ENCODE results near the gene SERPINB12.
A peak's percentile ranks its signal among the peaks of the same experiment; 100 is the strongest.

SERPINB12 gene

GRCh38 chr18:63505566-63506335, 36.4 kb upstream of the SERPINB12 start:
- Histone ChIP-seq H3K9me3 (ENCODE audit: control insufficient read depth, insufficient read depth, low read depth, low read length) (no peaks in the 10 kb centered on the region), H3K4me3 (ENCODE audit: low read depth, low read length) (no peak overlapping the region), H3K4me1 (ENCODE audit: control insufficient read depth, insufficient read depth, low read length) (no peaks in the 10 kb centered on the region), H3K27ac (ENCODE audit: extremely low read depth, low read depth, low read length) (no peak overlapping the region), H3K36me3 (ENCODE audit: control insufficient read depth in 2 of 2, insufficient read depth in 1 of 2, low read length in 2 of 2) (no peaks in the 10 kb centered on the region)
- CTCF ChIA-PET, result interaction anchor here (0.6 to 4.5 kb wide), 25 partner anchors 8 to 816 kb away, joined by 3 to 30 read pairs (median 4); no protein-coding TSS in a partner anchor
- TF ChIP-seq ZNF121 (tag by site-specific recombination; IDR thresholded peaks at IDR 0.05) (peak; percentile 86), ZNF16 (tag by site-specific recombination; IDR thresholded peaks at IDR 0.05; ENCODE audit: low read depth) (no peak), SP2 (tag by site-specific recombination; IDR thresholded peaks at IDR 0.05) (no peak), ZNF654 (tag by site-specific recombination; IDR thresholded peaks at IDR 0.05; ENCODE audit: low read depth) (peak; percentile 43), CTCF (tag by site-specific recombination; IDR thresholded peaks at IDR 0.05) (0 out of 2 replicates have a peak, but pooled peaks have one; percentile 27), ZSCAN23 (tag by site-specific recombination; IDR thresholded peaks at IDR 0.05) (no peak)
- POLR2A ChIA-PET, result no interaction called here

GRCh38 chr18:63506336-63506646, 35.9 kb upstream of the SERPINB12 start:
- CTCF ChIA-PET, result interaction anchor here (0.6 to 4.5 kb wide), 18 partner anchors 8 to 816 kb away, joined by 3 to 30 read pairs (median 5); no protein-coding TSS in a partner anchor
- TF ChIP-seq GFI1B (tag by site-specific recombination; IDR thresholded peaks at IDR 0.05) (no peak), ZIC2 (tag by site-specific recombination; IDR thresholded peaks at IDR 0.05) (no peak), ZNF629 (tag by site-specific recombination; IDR thresholded peaks at IDR 0.05) (no peak), ZSCAN30 (tag by site-specific recombination; IDR thresholded peaks at IDR 0.05) (no peak)
- H3K4me3 ChIP-seq (ENCODE audit: low read depth, low read length), result no peak overlapping the region
- H3K36me3 ChIP-seq (ENCODE audit: control insufficient read depth in 2 of 2, insufficient read depth in 1 of 2, low read length in 2 of 2), result no peaks in the 10 kb centered on the region
- H3K27ac ChIP-seq (ENCODE audit: extremely low read depth, low read depth, low read length), result no peak overlapping the region
- POLR2A ChIA-PET, result no interaction called here
- no peaks in the 10 kb centered on the region for H3K9me3 ChIP-seq (ENCODE audit: control insufficient read depth, insufficient read depth, low read depth, low read length)
- H3K4me1 ChIP-seq (ENCODE audit: control insufficient read depth, insufficient read depth, low read length), result no peaks in the 10 kb centered on the region

- Histone ChIP-seq H3K4me1 (ENCODE audit: control insufficient read depth, insufficient read depth, low read length) (no peaks in the 10 kb centered on the region), H3K27ac (ENCODE audit: extremely low read depth, low read depth, low read length) (no peak overlapping the region), H3K4me3 (ENCODE audit: low read depth, low read length) (no peak overlapping the region), H3K9me3 (ENCODE audit: control insufficient read depth, insufficient read depth, low read depth, low read length) (no peaks in the 10 kb centered on the region), H3K36me3 (ENCODE audit: control insufficient read depth in 2 of 2, insufficient read depth in 1 of 2, low read length in 2 of 2) (no peaks in the 10 kb centered on the region)
- POLR2A ChIA-PET, result no interaction called here
- CTCF ChIA-PET, result interaction anchor here (0.6 to 12.9 kb wide), 8 partner anchors 8 to 254 kb away, joined by 3 to 338 read pairs (median 4); no protein-coding TSS in a partner anchor
- TF ChIP-seq EGR2 (tag by site-specific recombination; IDR thresholded peaks at IDR 0.05; ENCODE audit: low read depth) (no peak), ZNF544 (tag by site-specific recombination; IDR thresholded peaks at IDR 0.05) (no peak), ZNF426 (tag by site-specific recombination; IDR thresholded peaks at IDR 0.05) (no peak), ZNF555 (tag by site-specific recombination; conservative IDR thresholded peaks at IDR 0.05) (no peak), ZNF785 (tag by site-specific recombination; IDR thresholded peaks at IDR 0.05) (no peak), ZSCAN4 (tag by site-specific recombination; IDR thresholded peaks at IDR 0.05) (no peak), ZNF280C (tag by site-specific recombination; IDR thresholded peaks at IDR 0.05) (no peak), HOXD13 (CRISPR knock-in tag; IDR thresholded peaks at IDR 0.05; ENCODE audit: borderline replicate concordance) (no peak), PRDM10 (tag by site-specific recombination; IDR thresholded peaks at IDR 0.05) (no peak), ZNF777 (tag by site-specific recombination; IDR thresholded peaks at IDR 0.05; ENCODE audit: borderline replicate concordance) (no peak), ZNF155 (tag by site-specific recombination; IDR thresholded peaks at IDR 0.05) (no peak), ZBTB21 (tag by site-specific recombination; IDR thresholded peaks at IDR 0.05) (no peak), ZSCAN23 (tag by site-specific recombination; IDR thresholded peaks at IDR 0.05) (no peak), ZNF324 (tag by site-specific recombination; IDR thresholded peaks at IDR 0.05) (no peak)
Measured at GRCh38 chr18:63508596-63508995, 33.6 kb upstream of the SERPINB12 start.

Data from HEK293 (cell line).